MCF 10A (cell line): ENCODE data around the gene DRAP1. TPM values are rescaled to one million over a fixed set of nuclear protein-coding genes. Genes with fewer than 3 reads are reported as not detected.
A peak's percentile ranks its signal among the peaks of the same experiment; 100 is the strongest.

ENCODE experiments used
- BruUV-seq: library from RNA; stranded (reverse); fragments of 400-500 nt; replicated peaks from 2 replicates; lab custom pipeline; 2021; lab: Mats Ljungman, UMichigan
- CTCF ChIA-PET: fragments of 300-600 bp; sonication (Branson Sonifier 250); formaldehyde crosslinking; extraction: SDS; loops from one replicate; lab custom pipeline; 2021; ENCODE audit warnings: antibody characterized with exemption, inconsistent platforms; lab: Yijun Ruan, JAX
- POLR2A ChIA-PET: fragments of 300-600, 350-650 bp; sonication (Branson Sonifier 250); formaldehyde crosslinking; extraction: SDS; loops from one replicate; lab custom pipeline; 2020; ENCODE audit warnings: antibody characterized with exemption, inconsistent platforms; lab: Yijun Ruan, JAX
- DNase-seq: peaks from one replicate; pipeline ENCODE4 v3.0.0-alpha.2; 2018; ENCODE audit not compliant: unreplicated experiment
- H3K27ac Mint-ChIP-seq: one replicate; pipeline ENCODE4 v1.8.0; 2022; ENCODE audit warnings: mild to moderate bottlenecking, low read depth, mixed read lengths; ENCODE audit not compliant: unreplicated experiment
- H3K27me3 Mint-ChIP-seq: one replicate; pipeline ENCODE4 v1.8.0; 2022; ENCODE audit warnings: mixed read lengths; ENCODE audit not compliant: insufficient read depth, unreplicated experiment
- H3K36me3 Mint-ChIP-seq: one replicate; pipeline ENCODE4 v1.8.0; 2022; ENCODE audit warnings: mild to moderate bottlenecking, moderate library complexity, mixed read lengths; ENCODE audit not compliant: insufficient read depth, unreplicated experiment
- H3K4me1 Mint-ChIP-seq: one replicate; pipeline ENCODE4 v1.8.0; 2022; ENCODE audit warnings: mixed read lengths; ENCODE audit not compliant: insufficient read depth, unreplicated experiment
- H3K4me3 Mint-ChIP-seq: one replicate; pipeline ENCODE4 v1.8.0; 2022; ENCODE audit warnings: mild to moderate bottlenecking, moderate library complexity, mixed read lengths; ENCODE audit not compliant: unreplicated experiment
- H3K9me3 Mint-ChIP-seq: one replicate; pipeline ENCODE4 v1.8.0; 2022; ENCODE audit warnings: mixed read lengths; ENCODE audit not compliant: unreplicated experiment
- CTCF ChIP-seq: fragments of 200-600 bp; IDR thresholded peaks from one replicate; pipeline ENCODE4 v1.8.0; 2022; ENCODE audit warnings: antibody characterized with exemption, mild to moderate bottlenecking; ENCODE audit not compliant: unreplicated experiment
- intact Hi-C: fragments of 100-400 bp; cut with micrococcal nuclease; formaldehyde crosslinking; loops from 2 replicates; pipeline ENCODE4 v1.14.1; 2022
- total RNA-seq: library from RNA; stranded (reverse); gene quantifications from 2 replicates; pipeline ENCODE4 v1.2.3, GENCODE V29; 2022

The DRAP1 gene
- total RNA-seq, 1 experiment from 2014 or later: 167 TPM

DNA sequence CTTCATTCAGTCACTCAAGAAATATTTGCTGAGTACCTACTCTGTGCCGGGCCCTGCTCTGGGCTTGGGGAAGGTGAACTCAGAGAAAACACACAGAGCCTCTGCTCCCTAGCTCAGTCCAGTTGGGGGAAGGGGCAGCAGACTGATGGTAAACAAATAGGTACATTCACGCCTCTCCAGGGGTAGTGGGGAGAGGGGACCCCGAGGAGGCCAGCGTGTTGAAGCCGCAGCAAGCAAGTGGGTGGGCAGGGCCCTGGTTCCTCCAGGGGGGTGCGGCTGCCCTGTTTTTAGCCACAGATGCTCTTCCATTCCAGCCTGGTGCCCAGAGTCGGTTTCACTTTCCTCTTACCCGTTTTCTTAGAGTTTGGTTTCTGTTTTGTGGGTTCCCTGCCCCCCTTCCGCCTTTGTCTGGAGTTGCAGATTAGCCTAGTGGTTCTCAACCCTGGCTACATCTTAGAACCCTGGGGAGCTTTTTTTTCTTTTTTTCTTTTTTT is 8.7 kb downstream of the DRAP1 start:
- H3K9me3 Mint-ChIP-seq: no peaks in the 10 kb centered on the region
- intact Hi-C loops: no loop called here

GRCh38 chr11:65928667-65929066 is 9.4 kb downstream of the DRAP1 start:
- POLR2A ChIA-PET: interaction anchor here (1.0 kb wide), 1 partner anchor 9 kb away, joined by 3 read pairs; no protein-coding TSS in a partner anchor
- no peak for TF ChIP-seq CTCF
- Mint-ChIP-seq H3K9me3 (no peaks in the 10 kb centered on the region), H3K36me3 (no peaks in the 10 kb centered on the region), H3K27ac (no peak overlapping the region), H3K27me3 (no peaks in the 10 kb centered on the region), H3K4me1 (no peaks in the 10 kb centered on the region), H3K4me3 (no peak overlapping the region)
- intact Hi-C loops: no loop called here
- no peak for DNase-seq
- no TSS peak for BruUV-seq
- CTCF ChIA-PET: no interaction called here

More for the DNA sequence above, 8.7 kb downstream of the DRAP1 start:
- Mint-ChIP-seq H3K27me3 (no peaks in the 10 kb centered on the region), H3K27ac (peak overlapping the region; percentile 35), H3K4me1 (no peaks in the 10 kb centered on the region), H3K36me3 (peaks cover 4% of the 10 kb centered on the region), H3K4me3 (no peak overlapping the region)
- DNase-seq: no peak
- no peak for TF ChIP-seq CTCF
- ChIA-PET CTCF (no interaction called here), POLR2A (interaction anchor here (1.0 kb wide), 1 partner anchor 8 kb away, joined by 3 read pairs; no protein-coding TSS in a partner anchor)
- no TSS peak for BruUV-seq

DNA sequence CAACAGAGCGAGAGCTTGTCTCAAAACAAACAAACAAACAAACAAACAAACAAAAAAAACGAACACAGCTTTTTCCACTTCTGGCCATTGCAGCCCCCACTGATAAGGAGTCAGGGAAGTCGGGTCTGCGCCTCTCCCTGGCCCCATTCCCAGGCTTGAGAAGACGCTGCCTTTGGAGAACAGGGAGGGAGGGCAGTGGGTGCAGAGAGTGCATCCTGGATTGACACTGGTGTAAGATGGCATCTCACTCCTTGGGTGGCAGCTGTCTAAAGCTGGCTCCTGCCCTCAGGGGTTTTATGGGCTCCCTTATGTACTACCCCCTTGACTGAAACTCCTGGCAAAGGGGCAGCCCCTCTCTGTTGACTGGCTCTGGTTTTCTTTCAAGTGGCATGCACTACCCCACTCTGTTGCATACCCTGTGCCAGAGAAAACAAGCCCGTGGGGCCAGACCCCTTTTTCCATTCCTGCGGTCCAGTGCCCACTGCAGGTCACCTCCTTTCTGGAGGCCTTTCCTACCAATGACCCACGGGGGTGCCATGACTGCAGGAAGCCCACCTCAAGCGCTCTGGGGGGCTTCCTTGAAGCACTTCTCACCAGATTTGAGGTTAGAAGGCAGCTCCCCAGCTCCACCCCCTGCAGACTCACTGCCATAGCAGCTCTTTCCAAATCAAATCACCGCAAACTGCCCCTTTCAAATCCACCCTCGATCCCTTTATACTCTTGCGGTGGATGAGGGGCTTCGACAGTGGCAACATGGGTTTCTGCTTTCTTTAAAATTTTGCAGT is 12.7 kb downstream of the DRAP1 start:
- Mint-ChIP-seq H3K27me3 (no peaks in the 10 kb centered on the region), H3K9me3 (no peaks in the 10 kb centered on the region), H3K27ac (no peak overlapping the region), H3K36me3 (no peaks in the 10 kb centered on the region), H3K4me1 (no peaks in the 10 kb centered on the region), H3K4me3 (no peak overlapping the region)
- DNase-seq: no peak
- BruUV-seq: no TSS peak
- TF ChIP-seq CTCF: no peak
- intact Hi-C loops: no loop called here
- ChIA-PET CTCF (interaction anchor here (0.6 to 2.1 kb wide), 3 partner anchors 9 to 260 kb away, joined by 3 to 9 read pairs (median 5); no protein-coding TSS in a partner anchor), POLR2A (interaction anchor here (0.6 kb wide), 1 partner anchor 41 kb away, joined by 3 read pairs; the partner anchor contains the start of gene CCDC85B)

GRCh38 chr11:65932558-65932919 is 13.3 kb downstream of the DRAP1 start:
- intact Hi-C loops: no loop called here
- Mint-ChIP-seq H3K4me3 (no peak overlapping the region), H3K9me3 (no peaks in the 10 kb centered on the region), H3K4me1 (no peaks in the 10 kb centered on the region), H3K27ac (no peak overlapping the region), H3K27me3 (no peaks in the 10 kb centered on the region), H3K36me3 (no peaks in the 10 kb centered on the region)
- peak; percentile 9 for DNase-seq
- no TSS peak for BruUV-seq
- ChIA-PET POLR2A (no interaction called here), CTCF (interaction anchor here (0.6 to 2.1 kb wide), 3 partner anchors 9 to 986 kb away, joined by 3 to 9 read pairs (median 3); no protein-coding TSS in a partner anchor)
- TF ChIP-seq CTCF: no peak
